ENCODE data around the gene USP34.

The USP34 gene

DNA sequence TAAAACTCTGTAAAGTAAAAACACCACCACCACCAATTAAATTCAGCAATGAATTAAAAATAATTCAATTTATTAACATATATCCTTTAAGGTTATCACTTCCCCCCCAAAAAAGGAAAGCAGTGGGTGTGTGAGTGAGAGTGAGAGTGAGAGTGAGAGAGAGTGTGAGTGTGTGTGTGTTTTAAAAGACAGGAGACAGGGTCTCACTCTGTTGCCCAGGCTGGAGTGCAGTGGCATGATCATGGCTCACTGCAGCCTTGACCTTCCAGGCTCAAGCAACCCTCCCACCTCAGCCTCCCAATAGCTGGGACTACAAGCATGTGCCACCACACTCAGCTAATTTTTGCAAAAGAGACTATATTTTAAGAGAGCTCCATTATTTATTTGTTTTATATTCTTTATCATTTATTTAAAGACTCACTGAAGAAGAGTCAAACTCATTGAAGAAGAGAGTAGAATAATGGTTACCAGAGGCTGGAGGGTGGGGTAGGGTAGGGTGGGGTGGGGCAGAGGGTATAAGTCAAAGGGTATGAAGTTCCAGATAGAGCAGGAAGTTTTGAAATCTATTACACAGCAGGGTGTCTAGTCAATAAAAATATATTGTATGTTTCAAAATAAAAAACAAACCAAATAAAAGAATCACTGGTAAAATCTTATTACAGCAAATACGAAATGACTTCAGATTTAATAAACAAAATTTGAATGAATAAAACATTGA lies 187.3 kb downstream of the USP34 start:
- DNase-seq = no peak

DNA sequence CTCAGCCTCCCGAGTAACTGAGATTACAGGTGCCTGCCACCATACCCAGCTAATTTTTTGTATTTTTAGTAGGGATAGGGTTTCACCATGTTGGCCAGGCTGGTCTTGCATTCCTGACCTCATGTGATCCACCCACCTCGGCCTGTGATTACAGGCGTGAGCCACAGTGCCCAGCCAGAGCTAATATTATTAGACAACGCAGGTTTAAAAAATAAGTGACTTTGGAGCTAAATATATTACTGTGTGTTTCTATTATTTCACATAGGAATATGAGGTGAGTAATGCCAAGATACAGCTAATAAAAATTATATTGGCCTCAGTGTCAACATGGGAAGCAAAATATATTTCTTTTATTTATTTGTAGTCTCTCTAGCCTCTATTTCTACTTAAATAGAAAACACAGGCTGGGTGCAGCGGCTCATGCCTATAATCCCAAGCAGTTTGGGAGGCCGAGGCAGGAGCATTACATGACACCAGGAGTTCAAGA lies 188.7 kb downstream of the USP34 start:
- DNase-seq = no peak

DNA sequence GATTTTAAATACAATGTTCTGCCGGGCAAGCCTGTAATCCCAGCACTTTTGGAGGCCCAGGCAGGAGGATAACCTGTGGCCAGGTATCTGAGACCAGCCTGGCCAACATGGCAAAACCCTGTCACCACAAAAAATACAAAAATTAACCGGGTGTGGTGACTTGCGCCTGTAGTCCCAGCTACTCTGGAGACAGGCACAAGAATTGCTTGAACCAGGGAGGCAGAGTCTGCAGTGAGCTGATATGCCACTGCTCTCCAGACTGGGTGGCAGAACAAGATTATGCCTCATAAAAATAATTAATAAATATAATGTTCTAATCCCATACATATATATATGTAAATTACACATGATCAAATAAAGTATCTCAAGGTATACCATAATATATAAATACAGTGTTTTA lies 189.6 kb downstream of the USP34 start:
- no peak for DNase-seq

GRCh38 chr2:61277756-61278155 lies 193.1 kb downstream of the USP34 start:
- no peak for DNase-seq

GRCh38 chr2:61275575-61276184 lies 195.2 kb downstream of the USP34 start:
- no peak for DNase-seq

- no peak for DNase-seq
Observed at GRCh38 chr2:61272421-61273070, 198.3 kb downstream of the USP34 start.

GRCh38 chr2:61268249-61268648 lies 202.6 kb downstream of the USP34 start:
- DNase-seq = no peak

DNA sequence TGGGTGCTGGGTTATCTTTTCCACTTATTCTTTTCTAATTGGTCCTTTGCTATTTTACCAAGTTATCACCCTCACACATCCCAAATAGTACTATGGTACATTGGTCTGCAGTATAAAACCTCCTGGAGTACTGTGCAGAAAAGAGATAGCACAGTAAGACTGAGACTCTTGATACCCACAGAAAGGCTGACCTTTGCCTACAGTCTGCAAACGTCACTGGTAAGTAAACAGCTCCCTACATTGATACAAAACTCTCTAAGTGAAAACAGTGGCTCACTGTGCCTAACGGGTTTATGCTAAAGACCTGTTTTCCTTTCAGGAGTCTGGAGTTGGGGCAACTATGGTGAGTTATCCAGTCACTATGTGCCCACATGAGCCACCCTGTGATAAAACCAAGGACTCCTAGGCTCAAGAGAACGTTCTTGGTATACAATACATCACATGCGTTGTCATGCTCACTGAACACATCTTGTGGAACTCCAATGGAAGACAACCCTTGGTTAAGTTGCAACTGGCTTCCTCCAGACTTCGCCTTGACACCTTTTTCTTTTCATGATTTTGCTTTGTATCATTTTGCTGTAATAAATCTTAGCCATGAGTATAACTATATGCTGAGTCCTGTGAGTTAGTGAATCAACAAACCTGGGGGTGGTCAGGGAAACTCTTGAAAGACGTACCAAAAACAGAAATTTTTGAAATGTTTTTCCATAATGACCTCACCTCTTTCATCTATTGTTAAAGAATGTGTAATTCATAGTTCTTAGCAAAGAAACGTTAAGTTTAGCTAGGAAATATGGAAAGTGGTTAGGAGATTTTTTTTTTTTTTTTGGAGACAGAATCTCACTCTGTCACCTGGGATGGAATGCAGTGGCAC lies 204.0 kb downstream of the USP34 start:
- DNase-seq = no peak

GRCh38 chr2:61263830-61264229 lies 207.1 kb downstream of the USP34 start:
- DNase-seq = no peak

DNA sequence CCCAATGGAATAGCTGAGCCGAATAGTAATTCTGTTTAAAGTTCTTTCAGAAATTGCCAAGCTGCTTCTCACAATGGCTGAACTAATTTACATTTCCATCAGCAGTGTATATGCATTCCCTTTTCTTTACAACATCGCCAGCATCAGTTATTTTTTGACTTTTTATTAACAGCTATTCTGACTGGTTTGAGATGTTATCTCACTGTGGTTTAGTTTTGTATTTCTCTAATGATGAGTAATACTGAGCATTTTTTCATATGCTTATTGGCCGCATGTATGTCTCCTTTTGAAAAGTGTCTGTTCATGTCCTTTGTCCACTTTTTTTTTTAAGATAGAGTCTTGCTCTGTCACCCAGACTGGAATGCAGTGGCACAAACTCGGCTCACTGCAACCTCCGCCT lies 208.2 kb downstream of the USP34 start:
- DNase-seq = no peak

DNA sequence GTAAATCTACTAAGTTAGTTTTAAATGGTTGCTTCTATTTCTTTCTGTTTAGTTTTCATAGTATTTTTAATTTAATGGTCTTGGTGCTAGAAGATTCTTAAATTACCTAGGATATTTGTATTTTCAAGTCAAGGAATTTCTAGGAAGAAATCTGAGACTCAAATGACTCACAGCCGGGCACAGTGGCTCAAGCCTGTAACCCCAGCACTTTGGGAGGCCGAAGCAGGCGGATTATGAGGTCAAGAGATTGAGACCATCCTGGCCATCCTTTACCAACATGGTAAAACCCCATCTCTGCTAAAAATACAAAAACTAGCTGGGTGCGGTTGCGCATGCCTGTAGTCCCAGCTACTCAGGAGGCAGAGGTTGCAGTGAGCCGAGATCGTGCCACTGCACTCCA lies 213.4 kb downstream of the USP34 start:
- DNase-seq = no peak

DNA sequence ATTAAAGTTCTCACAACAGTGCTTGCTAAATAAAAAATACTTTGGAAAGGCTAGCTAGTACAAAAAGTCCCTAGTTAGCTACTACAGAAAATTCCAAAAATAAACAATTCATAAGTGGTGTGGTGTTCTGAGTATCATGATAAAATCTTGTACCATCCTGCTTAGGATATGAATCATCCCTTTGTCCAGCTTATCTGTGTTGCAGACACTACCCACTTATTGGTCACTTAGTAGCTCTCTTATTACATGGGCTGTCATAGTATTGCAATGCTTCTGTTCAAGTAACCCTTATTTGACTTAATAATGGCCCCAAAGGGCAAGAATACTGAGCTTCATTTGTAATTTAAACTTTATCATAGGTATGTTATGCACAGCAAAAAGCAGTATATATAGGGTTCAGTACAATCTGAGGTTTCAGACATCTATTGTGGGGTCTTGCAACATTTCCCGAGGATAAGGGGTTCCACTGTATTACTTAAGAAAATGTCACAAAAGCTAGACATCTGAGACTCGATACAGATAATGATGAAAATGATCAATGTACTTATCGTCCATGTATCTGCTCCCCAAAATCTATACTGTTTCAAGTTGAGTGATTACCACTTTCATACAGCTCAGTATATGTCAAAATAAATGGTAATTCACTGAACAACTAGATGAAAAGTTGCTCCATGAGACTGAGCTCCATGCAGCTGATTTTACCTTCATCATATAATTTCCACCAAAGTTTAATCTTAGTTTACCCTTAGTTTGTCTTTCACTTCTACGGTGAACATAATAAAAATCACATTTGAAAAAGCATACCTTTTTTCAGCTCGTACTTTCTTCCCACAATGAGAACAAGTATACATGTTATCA lies 215.1 kb downstream of the USP34 start:
- DNase-seq = no peak

GRCh38 chr2:61254536-61254935 lies 216.4 kb downstream of the USP34 start:
- DNase-seq = no peak

DNA sequence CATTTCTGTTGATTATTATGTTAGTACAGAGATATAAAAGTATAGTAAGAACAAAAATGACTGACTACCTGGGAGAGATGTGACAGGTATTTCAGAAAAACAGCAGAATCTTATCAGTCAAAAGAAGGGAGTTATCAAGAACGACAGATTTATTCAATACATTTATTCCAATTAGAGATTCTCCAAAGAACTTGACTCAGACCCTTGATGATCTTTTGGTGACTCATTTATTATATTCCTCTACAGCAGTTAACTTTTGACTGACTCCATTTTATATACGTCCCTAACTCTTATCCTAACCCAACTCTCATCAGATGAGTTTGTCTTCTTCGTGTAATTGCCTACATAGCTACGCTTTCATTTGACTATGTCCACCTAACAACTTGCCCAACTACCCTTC lies 217.8 kb downstream of the USP34 start:
- no peak for DNase-seq

DNA sequence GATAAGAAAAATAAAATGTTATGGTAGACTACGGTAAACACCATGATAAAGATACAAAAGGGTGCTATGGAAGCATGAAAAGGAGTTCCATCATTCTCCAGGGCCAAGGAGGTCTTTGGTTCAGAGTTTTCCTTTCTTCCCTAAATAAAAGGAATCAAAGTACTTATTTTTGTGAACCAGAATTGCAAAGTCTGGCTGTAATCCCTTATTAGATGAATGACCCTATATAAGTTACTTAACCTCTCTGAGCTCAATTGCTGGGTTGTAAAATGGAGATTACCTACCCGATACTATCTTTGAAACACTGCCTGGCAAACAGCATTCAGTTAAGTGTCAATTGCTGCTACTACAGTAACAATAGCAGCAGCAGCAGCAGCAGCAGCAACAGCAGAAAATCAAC lies 218.9 kb downstream of the USP34 start:
- no peak for DNase-seq

DNA sequence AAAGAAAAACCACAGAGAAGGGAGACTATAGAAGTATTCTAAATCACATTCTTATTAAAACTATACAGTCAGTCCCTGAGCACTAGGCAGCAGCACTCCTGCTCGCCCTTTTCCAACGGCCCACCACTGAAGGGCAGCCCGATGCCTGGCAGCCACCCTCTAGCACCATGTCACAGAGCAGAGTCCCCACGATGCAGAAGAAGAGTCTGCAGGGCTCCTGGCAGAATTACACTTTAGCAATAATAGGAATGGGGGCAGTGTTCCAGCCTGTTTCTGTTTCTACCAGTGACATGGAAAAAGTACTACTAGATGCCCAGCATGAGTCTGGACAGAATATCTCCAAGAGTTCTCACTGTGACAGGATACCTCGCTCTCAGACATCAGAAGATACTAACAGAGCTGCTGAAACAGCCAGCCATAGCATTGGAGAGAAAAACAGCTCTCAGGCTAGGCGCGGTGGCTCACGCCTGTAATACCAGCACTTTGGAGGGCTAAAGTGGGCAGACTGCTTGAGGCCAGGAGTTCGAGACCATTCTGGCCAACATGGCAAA lies 221.3 kb downstream of the USP34 start:
- no peak for DNase-seq

DNA sequence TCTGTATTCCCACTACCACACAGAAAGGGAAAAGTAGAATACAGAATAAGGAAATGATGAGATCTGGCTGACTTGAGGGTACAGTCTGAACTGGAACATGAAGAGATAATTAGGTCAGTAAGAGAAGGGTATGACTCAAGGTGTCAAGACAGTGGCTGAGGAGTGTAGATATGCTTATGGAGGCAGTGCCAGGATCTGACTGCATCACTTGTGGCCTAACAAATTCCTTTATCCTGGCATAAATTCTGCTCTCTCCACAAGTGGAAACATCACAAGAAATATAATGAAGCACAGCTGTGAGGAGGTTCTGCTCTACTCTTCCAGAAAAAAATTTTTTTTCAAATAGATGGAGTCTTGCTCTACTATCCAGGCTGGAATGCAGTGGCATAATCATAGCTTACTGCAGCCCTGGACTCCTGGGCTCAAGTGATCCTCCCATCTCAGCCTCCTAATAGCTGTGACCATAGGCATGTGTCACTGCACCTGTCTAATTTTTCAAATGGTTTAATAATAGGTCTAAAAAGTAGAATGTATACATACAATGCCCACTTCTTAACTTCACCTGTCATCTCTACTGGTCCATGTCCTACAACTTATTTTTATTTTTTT lies 223.6 kb downstream of the USP34 start:
- no peak for DNase-seq

DNA sequence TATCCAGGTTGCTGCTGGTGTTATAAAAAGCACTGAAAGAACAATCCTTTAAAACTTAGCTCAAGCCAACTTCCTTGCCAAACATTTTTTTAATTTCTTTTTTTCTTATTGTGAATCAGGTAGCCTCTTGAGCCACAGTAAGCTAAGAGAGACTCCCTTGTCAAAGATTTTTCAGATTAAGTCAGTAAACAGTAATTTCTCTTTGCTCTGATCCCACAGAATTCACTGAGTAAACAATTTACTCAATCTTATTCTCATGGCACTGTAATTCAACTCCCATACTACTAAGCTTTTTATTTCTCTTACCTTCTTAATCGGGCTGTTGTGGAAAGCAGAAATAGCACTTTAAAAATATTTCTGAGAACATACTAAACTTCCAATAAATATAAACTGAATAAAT lies 226.2 kb downstream of the USP34 start:
- no peak for DNase-seq

DNA sequence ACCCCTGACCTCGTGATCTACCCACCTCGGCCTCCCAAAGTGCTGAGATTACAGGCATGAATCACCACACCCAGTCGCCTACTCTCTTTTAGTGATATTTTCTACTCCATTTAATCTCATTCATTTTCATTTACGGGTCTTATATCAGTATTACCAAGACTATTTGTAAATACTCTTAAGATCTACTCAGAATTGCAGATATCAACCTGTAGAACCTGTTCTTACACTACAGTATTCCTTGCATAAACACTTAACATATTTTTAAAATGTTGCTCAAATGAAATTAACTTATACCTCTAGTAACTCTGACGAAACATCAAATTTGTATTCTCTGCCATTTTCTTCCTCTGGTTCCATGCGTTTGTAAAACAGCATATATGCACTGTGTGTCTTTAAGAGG lies 229.6 kb downstream of the USP34 start:
- DNase-seq = no peak

DNA sequence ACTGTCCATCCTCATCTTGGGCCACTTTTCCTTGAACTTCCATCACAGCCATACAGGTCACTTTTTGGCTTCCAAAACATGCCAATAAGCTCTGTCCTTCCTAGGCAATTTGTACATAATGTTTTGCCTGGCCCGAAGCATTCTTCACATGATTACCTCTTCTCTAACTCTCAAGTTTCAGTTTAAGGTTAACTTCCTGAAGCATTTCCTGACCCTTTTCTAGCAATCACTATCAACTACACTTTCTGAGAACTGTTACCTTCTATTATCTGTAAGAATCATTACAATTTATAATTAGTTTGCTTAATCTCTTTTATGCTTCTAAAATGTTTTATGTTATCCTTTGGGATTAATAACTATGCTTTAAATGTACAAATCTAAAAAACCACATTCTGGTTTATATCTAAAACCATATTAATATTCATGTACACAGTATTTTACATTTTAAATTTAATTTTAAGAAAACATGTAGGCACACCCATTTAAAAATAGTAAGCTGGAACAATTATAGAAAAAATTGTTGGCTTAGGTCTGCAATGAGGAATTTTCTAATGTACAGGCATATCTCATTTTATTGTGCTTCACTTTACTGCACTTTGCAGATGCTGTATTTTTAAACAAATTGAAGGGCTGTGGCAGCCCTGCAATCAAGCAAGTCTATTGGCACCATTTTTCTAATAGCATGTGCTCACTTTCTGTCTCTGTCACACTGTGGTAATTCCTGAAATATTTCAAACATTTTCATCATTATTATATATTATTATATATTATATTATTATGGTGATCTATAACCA lies 232.5 kb downstream of the USP34 start:
- DNase-seq = no peak

GRCh38 chr2:61235716-61236115 lies 235.2 kb downstream of the USP34 start:
- DNase-seq = no peak

Measured in CD4-positive, alpha-beta T cell treated with Interleukin-10 for 1 hour (primary cell).